HepG2 (cell line): ENCODE results near the gene METTL1. TPM values are rescaled to one million over a fixed set of nuclear protein-coding genes. Genes with fewer than 3 reads are reported as not detected.

Source experiments
- ATAC-seq: fragments of 200-7000 bp; cut with Tn5 transposase; 3 replicates; pipeline ENCODE4 v1.9.1; 2020; ENCODE audit warnings: mild to moderate bottlenecking, moderate library complexity
- BruUV-seq: library from RNA; stranded (reverse); fragments of 400-500 nt; replicated peaks from 2 replicates; lab custom pipeline; 2021; lab: Mats Ljungman, UMichigan
- CTCF ChIA-PET: fragments of 300-600 bp; formaldehyde crosslinking; extraction: SDS; loops from one replicate; lab custom pipeline; 2021; ENCODE audit warnings: low total read pairs, inconsistent platforms, low intra/inter-chr PET ratio; lab: Yijun Ruan, JAX
- POLR2A ChIA-PET: fragments of 350-600 bp; sonication (Branson Sonifier 250); formaldehyde crosslinking; loops from one replicate; lab custom pipeline; 2020; ENCODE audit warnings: antibody characterized with exemption, inconsistent platforms; lab: Yijun Ruan, JAX
- DNase-seq: peaks from one replicate; pipeline ENCODE4 v3.0.0-alpha.2; 2015; ENCODE audit warnings: low spot score
- FAIRE-seq: peaks from 3 replicates; lab custom pipeline; 2011; peaks lifted over from hg19 to GRCh38; lab: Jason Lieb, UNC
- H2AFZ ChIP-seq: one replicate; pipeline ENCODE4 v1.6.1; 2011; ENCODE audit warnings: low read length, inconsistent platforms
- H3K27ac ChIP-seq: fragments of 300-600 bp; 3 replicates; pipeline ENCODE4 v1.8.0; 2011; ENCODE audit warnings: mixed run types, mild to moderate bottlenecking, mixed read lengths, low read length, inconsistent platforms; ENCODE audit not compliant: insufficient read depth; ENCODE audit errors: extremely low read length
- H3K27me3 ChIP-seq, 2 experiments: fragments of 200-600 bp in 1 of 2; 2 replicates in 1 of 2; 3 replicates in 1 of 2; pipeline versions ENCODE4 v1.6.0 to v1.8.0; 2011; ENCODE audit warnings: low read length in 2 of 2, mild to moderate bottlenecking in 2 of 2, moderate library complexity in 2 of 2, inconsistent platforms in 1 of 2; ENCODE audit not compliant: insufficient read depth in 2 of 2, control insufficient read depth in 1 of 2
- H3K36me3 ChIP-seq, 2 experiments: fragments of 200-600 bp in 1 of 2; replicated peaks in 1 of 2; 2 replicates in 1 of 2; 3 replicates in 1 of 2; pipeline versions ENCODE4 v1.5.1 to v1.8.0; 2011; ENCODE audit warnings: low read length in 2 of 2, inconsistent platforms in 1 of 2; ENCODE audit not compliant: insufficient read depth in 2 of 2, control insufficient read depth in 1 of 2
- H3K4me1 ChIP-seq: 2 replicates; pipeline ENCODE4 v1.5.1; 2012; ENCODE audit warnings: low read length, inconsistent platforms; ENCODE audit not compliant: insufficient read depth
- H3K4me2 ChIP-seq: 2 replicates; pipeline ENCODE4 v1.6.0; 2011; ENCODE audit warnings: low read depth, low read length, inconsistent platforms
- H3K4me3 ChIP-seq, 3 experiments: fragments of 200-600 bp in 1 of 3; sonication (generic), shearing (Covaris generic) in 1 of 3; replicated peaks in 1 of 3; 2 replicates each; pipeline ENCODE4 v1.5.1; 2011 to 2016; ENCODE audit warnings: low read length in 3 of 3, inconsistent platforms in 2 of 3, low read depth in 2 of 3, mild to moderate bottlenecking in 2 of 3, control low read depth in 1 of 3, mixed read lengths in 1 of 3; ENCODE audit not compliant: insufficient read depth in 1 of 3
- H3K79me2 ChIP-seq: one replicate; pipeline ENCODE4 v1.6.1; 2011; ENCODE audit warnings: low read length, inconsistent platforms; ENCODE audit not compliant: insufficient read depth
- H3K9ac ChIP-seq: 2 replicates; pipeline ENCODE4 v1.6.0; 2011; ENCODE audit warnings: mild to moderate bottlenecking, low read depth, low read length, inconsistent platforms; ENCODE audit not compliant: insufficient read depth
- H3K9me3 ChIP-seq: 2 replicates; pipeline ENCODE4 v1.5.1; 2012; ENCODE audit warnings: mild to moderate bottlenecking, low read length
- H4K20me1 ChIP-seq: 2 replicates; pipeline ENCODE4 v1.6.0; 2011; ENCODE audit warnings: inconsistent platforms, mild to moderate bottlenecking, low read length, moderate library complexity; ENCODE audit not compliant: insufficient read depth
- SIN3B ChIP-seq: fragments of 150-350 bp; IDR thresholded peaks from 2 replicates; pipeline ENCODE4 v1.6.1; 2014; ENCODE audit warnings: low read length
- SP5 ChIP-seq: IDR thresholded peaks from 2 replicates; pipeline ENCODE4 v1.6.1; 2016; ENCODE audit warnings: low read depth, borderline replicate concordance
- TCF7 ChIP-seq: sonication (generic); IDR thresholded peaks from 2 replicates; pipeline ENCODE4 v1.6.1; 2016; ENCODE audit warnings: antibody characterized with exemption, low read depth
- THAP11 ChIP-seq: IDR thresholded peaks from 2 replicates; pipeline ENCODE4 v1.6.1; 2016; ENCODE audit warnings: missing biosample characterization, missing genetic modification reagents
- ZFP36L1 ChIP-seq: sonication (generic); formaldehyde crosslinking; IDR thresholded peaks from 2 replicates; pipeline ENCODE4 v1.8.0; 2022; ENCODE audit warnings: mild to moderate bottlenecking, missing genetic modification reagents, moderate library complexity
- ZNF296 ChIP-seq: sonication (generic); formaldehyde crosslinking; conservative IDR thresholded peaks from 2 replicates; pipeline ENCODE4 v1.5.0; 2020; ENCODE audit warnings: mild to moderate bottlenecking, missing genetic modification reagents
- ZNF589 ChIP-seq: sonication (generic); formaldehyde crosslinking; conservative IDR thresholded peaks from 2 replicates; pipeline ENCODE4 v1.8.0; 2022; ENCODE audit warnings: mild to moderate bottlenecking, moderate library complexity, missing genetic modification reagents
- ZNF605 ChIP-seq: sonication (generic); formaldehyde crosslinking; IDR thresholded peaks from 2 replicates; pipeline ENCODE4 v1.8.0; 2022; ENCODE audit warnings: mild to moderate bottlenecking, missing genetic modification reagents
- ZNF720 ChIP-seq: sonication (generic); formaldehyde crosslinking; IDR thresholded peaks from 2 replicates; pipeline ENCODE4 v1.4.0; 2020; ENCODE audit warnings: missing genetic modification reagents
- ZNF841 ChIP-seq: sonication (generic); formaldehyde crosslinking; IDR thresholded peaks from 2 replicates; pipeline ENCODE4 v1.8.1; 2023; ENCODE audit warnings: missing genetic modification reagents, borderline replicate concordance
- WGBS: methylation state at CpG from one replicate; pipeline ENCODE4 v1.1.6; 2017; ENCODE audit warnings: low lambda C conversion rate; 5-methylcytosine and 5-hydroxymethylcytosine counted together
- in situ Hi-C: cut with HindIII; loops from 2 replicates; pipeline ENCODE4 v1.10.0; 2017; ENCODE audit warnings: low pct_unique_long_range_greater_than_20kb; ENCODE audit not compliant: extremely low pct_ligation_motif_present
- intact Hi-C: fragments of 100-400 bp; cut with micrococcal nuclease; formaldehyde crosslinking; loops from one replicate; pipeline ENCODE4 v1.10.0; 2022; ENCODE audit not compliant: unreplicated experiment
- polyA plus RNA-seq, 8 experiments: library from polyadenylated mRNA; depleted of rRNA in 3 of 8; stranded (reverse) in 7 of 8; unstranded in 1 of 8; fragments of >200 nt; fragmentation: Illumina TruSeq in 4 of 8; extraction: Trizol in 4 of 8; gene quantifications; 2 replicates each; pipeline versions ENCODE4 v1.2.1 to v1.2.3, GENCODE V29; 2011 to 2016; ENCODE audit warnings: low read depth in 4 of 8, missing spikeins in 1 of 8, mixed read lengths in 1 of 8; ENCODE audit not compliant: insufficient read depth in 1 of 8
- total RNA-seq, 5 experiments: library from RNA; depleted of rRNA; stranded (reverse); fragments of >200 nt; fragmentation: Illumina TruSeq; extraction: Trizol; gene quantifications; 2 replicates each; pipeline ENCODE4 v1.2.3, GENCODE V29; 2016; ENCODE audit warnings: low read depth in 1 of 5
- TF ChIP-seq, protein P1 (sequence below): IDR thresholded peaks from 2 replicates; pipeline ENCODE4 v1.6.1; 2016
- TF ChIP-seq, protein P2 (sequence below), 2 experiments: sonication (generic) in 1 of 2; formaldehyde crosslinking in 1 of 2; IDR thresholded peaks; 2 replicates each; pipeline versions ENCODE4 v1.6.1 to v1.9.0; 2014 to 2022; ENCODE audit warnings: antibody characterized with exemption in 1 of 2, borderline replicate concordance in 1 of 2, inconsistent platforms in 1 of 2, low read depth in 1 of 2, missing genetic modification reagents in 1 of 2
- TF ChIP-seq, protein P3 (sequence below): IDR thresholded peaks from 2 replicates; pipeline ENCODE4 v1.6.1; 2016; ENCODE audit warnings: low read depth
- TF ChIP-seq, protein P4 (sequence below): sonication (generic); formaldehyde crosslinking; IDR thresholded peaks from 2 replicates; pipeline ENCODE4 v1.8.1; 2023; ENCODE audit warnings: mild to moderate bottlenecking, missing genetic modification reagents

Gene METTL1
- total and polyA plus RNA-seq, 2 of the 13 experiments (the other 11 are each of a cell fraction or from before 2014, with no cell fraction given), result 34.7 to 36.9 TPM

DNA sequence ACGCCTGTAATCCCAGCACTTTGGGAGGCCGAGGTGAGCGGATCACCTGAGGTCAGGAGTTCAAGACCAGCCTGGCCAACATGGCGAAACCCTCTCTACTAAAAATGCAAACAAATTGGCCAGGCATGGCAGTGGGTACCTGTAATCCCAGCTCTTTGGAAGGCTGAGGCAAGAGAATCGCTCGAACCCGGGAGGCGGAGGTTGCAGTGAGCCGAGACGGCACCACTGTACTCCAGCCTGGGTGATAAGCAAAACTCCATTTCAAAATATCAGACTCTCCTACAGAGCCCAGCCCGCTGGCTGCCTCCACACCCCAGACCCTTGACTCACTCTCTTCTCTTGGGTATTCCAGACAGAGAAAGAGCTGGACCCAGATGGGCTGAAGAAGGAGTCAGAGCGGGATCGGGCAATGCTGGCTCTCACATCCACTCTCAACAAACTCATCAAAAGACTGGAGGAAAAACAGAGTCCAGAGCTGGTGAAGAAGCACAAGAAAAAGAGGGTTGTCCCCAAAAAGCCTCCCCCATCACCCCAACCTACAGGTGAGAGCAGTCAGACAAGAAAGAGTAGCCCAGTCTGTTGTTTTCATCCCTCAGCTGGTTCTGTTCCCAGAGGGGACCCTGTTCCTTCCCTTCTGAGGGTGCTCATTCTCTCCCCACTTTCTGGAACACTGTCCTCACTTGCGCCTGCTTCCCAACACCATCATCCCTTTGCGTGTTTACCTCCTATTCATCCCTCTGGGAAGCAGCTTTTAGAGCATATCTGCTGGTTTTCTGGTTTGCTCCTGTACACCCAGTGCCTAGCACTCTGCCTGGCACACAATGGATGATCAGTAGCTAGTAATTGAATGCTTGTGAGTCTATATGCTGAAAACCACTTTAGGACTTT, 53.0 kb downstream of the METTL1 start:
- Histone ChIP-seq H3K4me2 (no peak overlapping the region), H3K36me3 (peaks cover 19 to 56% of the 10 kb centered on the region in 2 experiments), H3K4me1 (peaks cover 5% of the 10 kb centered on the region; the same call in 1 of the 2 replicates), H3K9me3 (no peaks in the 10 kb centered on the region), H2AFZ (no peak overlapping the region), H3K79me2 (no peaks in the 10 kb centered on the region), H3K9ac (no peak overlapping the region), H4K20me1 (no peaks in the 10 kb centered on the region), H3K27ac (no peak overlapping the region), H3K27me3 (no peaks in the 10 kb centered on the region), H3K4me3 (no peak overlapping the region)
- FAIRE-seq (no peak), ATAC-seq (no peak), DNase-seq (no peak)
- in situ Hi-C loops, result no loop called here
- WGBS, result over 99% methylated on average over 15 of the region's 15 CpGs
- intact Hi-C loops, result no loop called here
- BruUV-seq, result no TSS peak
- POLR2A ChIA-PET, result no interaction called here
- CTCF ChIA-PET, result no interaction called here
- TF ChIP-seq ZNF589 (CRISPR knock-in tag) (no peak), ZNF296 (CRISPR knock-in tag) (no peak), THAP11 (CRISPR knock-in tag) (no peak), ZFP36L1 (no peak), TCF7 (no peak), SP5 (CRISPR knock-in tag) (no peak), ZNF720 (CRISPR knock-in tag) (no peak), ZNF605 (CRISPR knock-in tag) (no peak), SIN3B (no peak), ZNF841 (CRISPR knock-in tag) (no peak)
- TF ChIP-seq, protein P1, sequence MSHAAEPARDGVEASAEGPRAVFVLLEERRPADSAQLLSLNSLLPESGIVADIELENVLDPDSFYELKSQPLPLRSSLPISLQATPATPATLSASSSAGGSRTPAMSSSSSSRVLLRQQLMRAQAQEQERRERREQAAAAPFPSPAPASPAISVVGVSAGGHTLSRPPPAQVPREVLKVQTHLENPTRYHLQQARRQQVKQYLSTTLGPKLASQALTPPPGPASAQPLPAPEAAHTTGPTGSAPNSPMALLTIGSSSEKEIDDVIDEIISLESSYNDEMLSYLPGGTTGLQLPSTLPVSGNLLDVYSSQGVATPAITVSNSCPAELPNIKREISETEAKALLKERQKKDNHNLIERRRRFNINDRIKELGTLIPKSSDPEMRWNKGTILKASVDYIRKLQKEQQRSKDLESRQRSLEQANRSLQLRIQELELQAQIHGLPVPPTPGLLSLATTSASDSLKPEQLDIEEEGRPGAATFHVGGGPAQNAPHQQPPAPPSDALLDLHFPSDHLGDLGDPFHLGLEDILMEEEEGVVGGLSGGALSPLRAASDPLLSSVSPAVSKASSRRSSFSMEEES (CRISPR knock-in tag), result no peak
- TF ChIP-seq, protein P2, sequence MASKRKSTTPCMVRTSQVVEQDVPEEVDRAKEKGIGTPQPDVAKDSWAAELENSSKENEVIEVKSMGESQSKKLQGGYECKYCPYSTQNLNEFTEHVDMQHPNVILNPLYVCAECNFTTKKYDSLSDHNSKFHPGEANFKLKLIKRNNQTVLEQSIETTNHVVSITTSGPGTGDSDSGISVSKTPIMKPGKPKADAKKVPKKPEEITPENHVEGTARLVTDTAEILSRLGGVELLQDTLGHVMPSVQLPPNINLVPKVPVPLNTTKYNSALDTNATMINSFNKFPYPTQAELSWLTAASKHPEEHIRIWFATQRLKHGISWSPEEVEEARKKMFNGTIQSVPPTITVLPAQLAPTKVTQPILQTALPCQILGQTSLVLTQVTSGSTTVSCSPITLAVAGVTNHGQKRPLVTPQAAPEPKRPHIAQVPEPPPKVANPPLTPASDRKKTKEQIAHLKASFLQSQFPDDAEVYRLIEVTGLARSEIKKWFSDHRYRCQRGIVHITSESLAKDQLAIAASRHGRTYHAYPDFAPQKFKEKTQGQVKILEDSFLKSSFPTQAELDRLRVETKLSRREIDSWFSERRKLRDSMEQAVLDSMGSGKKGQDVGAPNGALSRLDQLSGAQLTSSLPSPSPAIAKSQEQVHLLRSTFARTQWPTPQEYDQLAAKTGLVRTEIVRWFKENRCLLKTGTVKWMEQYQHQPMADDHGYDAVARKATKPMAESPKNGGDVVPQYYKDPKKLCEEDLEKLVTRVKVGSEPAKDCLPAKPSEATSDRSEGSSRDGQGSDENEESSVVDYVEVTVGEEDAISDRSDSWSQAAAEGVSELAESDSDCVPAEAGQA (IDR thresholded peaks at IDR 0.05; ENCODE audit: low read depth), result no peak
- TF ChIP-seq, protein P2 (CRISPR knock-in tag; IDR thresholded peaks at IDR 0.05; ENCODE audit: borderline replicate concordance), result no peak
- TF ChIP-seq, protein P3, sequence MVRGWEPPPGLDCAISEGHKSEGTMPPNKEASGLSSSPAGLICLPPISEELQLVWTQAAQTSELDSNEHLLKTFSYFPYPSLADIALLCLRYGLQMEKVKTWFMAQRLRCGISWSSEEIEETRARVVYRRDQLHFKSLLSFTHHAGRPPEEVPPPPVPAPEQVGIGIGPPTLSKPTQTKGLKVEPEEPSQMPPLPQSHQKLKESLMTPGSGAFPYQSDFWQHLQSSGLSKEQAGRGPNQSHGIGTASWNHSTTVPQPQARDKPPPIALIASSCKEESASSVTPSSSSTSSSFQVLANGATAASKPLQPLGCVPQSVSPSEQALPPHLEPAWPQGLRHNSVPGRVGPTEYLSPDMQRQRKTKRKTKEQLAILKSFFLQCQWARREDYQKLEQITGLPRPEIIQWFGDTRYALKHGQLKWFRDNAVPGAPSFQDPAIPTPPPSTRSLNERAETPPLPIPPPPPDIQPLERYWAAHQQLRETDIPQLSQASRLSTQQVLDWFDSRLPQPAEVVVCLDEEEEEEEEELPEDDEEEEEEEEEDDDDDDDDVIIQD (CRISPR knock-in tag), result no peak
- TF ChIP-seq, protein P4, sequence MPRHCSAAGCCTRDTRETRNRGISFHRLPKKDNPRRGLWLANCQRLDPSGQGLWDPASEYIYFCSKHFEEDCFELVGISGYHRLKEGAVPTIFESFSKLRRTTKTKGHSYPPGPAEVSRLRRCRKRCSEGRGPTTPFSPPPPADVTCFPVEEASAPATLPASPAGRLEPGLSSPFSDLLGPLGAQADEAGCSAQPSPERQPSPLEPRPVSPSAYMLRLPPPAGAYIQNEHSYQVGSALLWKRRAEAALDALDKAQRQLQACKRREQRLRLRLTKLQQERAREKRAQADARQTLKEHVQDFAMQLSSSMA, result no peak
